H1 (cell line): ENCODE results near the gene RNF187. TPM values are rescaled to one million over a fixed set of nuclear protein-coding genes. Genes with fewer than 3 reads are reported as not detected.

Experiments
- BRCA1 ChIP-seq: IDR thresholded peaks from 2 replicates; pipeline ENCODE4 v1.6.1; 2012; ENCODE audit warnings: low read depth, low read length, improper control_type of control experiment
- polyA plus RNA-seq, 7 experiments: library from polyadenylated mRNA; depleted of rRNA in 3 of 7; stranded (reverse) in 5 of 7; unstranded in 2 of 7; fragments of >200 nt in 5 of 7; fragments of 200-250 nt in 2 of 7; gene quantifications; 1 replicate in 5 of 7; 2 replicates in 1 of 7; 4 replicates in 1 of 7; pipeline versions ENCODE4 v1.2.1 to v1.2.3, GENCODE V29; 2011 to 2013; ENCODE audit warnings: missing spikeins in 2 of 7, mixed read lengths in 2 of 7
- total RNA-seq: library from RNA; stranded (reverse); fragmentation: NEBNext Ultra II Directional; extraction: Animal tissue kit (Norgen Biotek cat#: 25700); gene quantifications from 2 replicates; pipeline ENCODE4 v1.2.1, GENCODE V29; 2021

Gene RNF187
- total and polyA plus RNA-seq, 2 of the 8 experiments (the other 6 are each of a cell fraction or from before 2014, with no cell fraction given) = 47.0 to 113 TPM

GRCh38 chr1:228450200-228450599, 37.0 kb upstream of the RNF187 start (continued):
- no peak for TF ChIP-seq BRCA1
